NOMO-1 treated with dmso at 0.1 percent for 144 hours (cell line): Measurements from ENCODE around the gene SRXN1.

Experiments used
- DNase-seq: peaks from one replicate; lab custom pipeline; 2025; ENCODE audit not compliant: unreplicated experiment; lab: John Stamatoyannopoulos, UW

SRXN1 gene

DNA sequence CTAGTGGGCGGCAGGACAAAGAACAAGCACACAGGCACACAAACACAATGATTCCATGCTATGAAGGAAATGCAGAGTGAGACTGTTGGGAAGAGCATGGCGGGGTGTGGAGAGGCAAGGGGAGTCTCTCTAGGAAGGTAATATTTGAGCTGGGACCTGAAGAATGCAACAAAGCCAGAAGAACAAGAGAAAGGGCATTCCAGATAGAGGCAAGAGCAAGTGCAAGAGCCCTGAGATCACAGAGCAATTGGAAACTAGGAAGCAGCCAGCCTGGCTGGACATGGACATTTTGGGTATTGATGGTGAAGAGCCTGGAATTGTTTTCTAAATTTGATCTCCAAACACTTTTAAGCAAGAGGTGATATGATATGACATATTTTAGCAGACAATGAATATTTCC, 15.4 kb downstream of the SRXN1 start:
- DNase-seq = no peak

DNA sequence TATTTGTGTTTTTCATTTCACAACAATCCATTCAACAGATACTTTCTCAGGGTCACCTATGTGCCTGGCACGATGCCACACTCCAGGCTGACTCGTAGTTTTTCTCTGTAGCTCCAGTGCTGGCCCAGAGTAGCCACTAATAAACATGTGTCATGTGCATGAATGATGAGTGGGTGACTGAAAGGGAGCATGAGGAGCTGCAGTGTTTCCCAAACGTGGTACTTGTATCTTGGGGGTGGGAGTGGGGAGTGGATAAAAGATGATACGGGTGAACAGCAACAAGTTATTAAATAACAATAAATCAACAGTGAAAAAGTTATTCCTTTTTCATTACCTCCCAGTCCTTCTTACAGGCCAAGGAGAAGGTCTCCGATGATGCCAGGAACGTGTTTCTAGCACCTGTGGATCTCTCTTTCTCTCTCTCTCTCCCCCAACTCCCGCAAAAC, 17.1 kb downstream of the SRXN1 start:
- DNase-seq = no peak

DNA sequence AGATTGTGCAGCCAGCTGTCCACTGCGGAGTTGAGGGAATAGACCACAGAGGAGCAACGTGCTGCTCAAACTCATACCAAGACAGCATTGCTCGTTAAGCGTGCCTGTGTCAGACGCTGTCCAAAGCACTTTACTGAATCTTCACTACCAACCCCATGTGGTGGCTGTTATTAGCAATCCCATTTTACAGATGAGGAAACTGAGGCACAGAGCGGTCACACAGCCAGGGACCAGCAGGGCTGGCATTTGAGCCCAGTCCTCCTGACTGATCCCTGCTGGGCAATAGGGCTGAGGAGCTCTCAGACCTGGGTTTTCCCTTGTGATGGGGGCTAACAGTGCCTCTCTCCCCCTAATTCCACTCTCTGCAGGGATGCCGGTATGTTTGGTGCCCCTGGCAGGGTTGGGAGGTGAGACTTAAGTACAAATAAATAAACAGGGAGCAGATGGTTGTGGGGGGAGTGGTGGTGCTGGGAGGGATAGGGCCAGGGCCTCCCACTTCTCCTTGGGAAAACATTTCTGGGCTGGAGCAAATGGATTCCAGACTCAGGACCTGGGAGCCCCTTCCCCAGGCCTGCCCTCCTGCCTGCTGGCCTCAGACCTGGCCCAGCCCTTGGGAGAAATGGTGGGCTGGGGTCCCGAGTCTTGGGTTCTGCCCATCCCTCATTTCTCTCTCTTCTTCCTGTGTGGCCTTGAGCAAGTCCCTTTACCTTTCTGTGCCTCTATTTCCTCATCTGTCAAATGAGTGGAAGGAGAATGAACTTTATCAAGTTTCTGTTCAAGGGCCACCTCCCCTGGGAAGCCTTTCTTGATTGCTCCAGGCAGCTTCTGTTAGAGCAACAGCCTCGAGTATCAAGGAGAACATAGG, 17.7 kb downstream of the SRXN1 start:
- DNase-seq = no peak

DNA sequence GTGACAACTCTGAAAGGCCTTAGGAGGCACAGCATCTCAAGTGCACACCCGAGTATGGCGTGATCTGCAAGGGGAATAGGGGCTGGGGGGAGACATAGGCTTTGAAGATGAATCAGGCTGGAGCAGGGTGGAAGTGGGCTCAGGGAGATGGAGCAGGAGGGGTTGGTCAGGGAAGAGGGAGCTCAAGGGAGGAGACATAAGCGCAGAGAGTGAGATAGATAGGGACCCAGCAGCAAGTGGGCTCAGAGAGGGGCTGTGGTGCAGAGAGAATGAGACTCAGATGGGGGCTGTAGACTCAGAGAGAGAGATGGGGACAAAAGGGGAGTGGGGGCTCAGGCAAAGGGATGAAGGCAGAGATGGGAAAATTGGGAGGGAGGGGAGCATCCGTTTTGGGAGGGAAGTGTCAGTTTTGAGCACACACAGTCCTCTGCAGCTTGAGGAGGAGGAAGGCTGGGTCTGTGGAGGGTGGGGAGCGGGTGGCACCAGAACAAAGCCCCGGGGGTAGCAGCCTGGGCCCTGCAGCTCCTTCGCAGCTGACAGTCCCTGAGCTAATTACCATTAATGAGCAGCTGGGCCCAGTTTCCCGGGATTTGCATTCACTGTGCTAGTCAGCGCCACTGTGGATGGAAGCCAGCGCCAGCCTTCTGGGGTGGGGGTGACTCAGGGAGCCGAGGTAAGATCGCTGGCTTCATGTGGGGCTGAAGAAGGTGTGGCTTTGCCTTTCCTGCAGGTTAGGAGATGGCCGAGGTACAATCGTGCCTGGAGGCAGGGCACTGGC, 18.7 kb downstream of the SRXN1 start:
- DNase-seq = no peak

DNA sequence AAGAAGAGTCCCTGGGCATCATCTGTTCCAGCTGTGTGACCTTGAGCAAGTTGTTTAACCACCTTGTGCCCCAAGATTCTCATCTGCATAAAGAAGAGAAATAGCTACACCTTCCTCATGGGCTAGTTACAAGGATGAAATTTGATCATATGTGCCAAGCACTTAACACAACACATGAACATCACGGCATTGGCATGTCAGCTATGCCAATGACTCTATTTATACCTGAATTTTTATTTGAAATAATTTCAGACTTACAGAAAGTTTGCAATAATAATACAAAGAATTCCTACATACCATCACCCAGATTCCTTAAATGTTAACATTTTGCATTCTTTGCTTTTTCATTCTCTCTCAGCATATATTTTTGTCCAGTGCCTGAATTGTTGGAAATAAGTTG, 21.9 kb downstream of the SRXN1 start:
- DNase-seq = no peak

DNA sequence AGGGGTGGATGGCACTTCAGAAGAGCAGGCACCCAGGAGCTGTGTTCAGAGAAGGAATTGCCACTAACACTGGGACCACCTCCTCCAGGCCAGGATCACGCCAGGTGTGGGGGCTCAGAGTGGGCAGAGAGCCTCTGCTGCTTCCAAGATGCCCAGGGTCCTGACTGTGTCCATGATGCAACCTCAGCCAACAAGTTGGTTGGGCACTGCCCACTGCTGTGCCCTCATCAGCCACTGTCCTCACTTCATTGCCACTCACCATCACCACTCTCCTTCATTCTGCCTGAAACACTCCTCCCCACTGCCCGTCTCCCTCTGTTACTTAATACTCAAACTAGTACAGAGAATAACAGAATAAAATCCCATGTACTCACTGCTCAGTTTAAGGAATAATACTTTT, 26.4 kb downstream of the SRXN1 start:
- DNase-seq = no peak

DNA sequence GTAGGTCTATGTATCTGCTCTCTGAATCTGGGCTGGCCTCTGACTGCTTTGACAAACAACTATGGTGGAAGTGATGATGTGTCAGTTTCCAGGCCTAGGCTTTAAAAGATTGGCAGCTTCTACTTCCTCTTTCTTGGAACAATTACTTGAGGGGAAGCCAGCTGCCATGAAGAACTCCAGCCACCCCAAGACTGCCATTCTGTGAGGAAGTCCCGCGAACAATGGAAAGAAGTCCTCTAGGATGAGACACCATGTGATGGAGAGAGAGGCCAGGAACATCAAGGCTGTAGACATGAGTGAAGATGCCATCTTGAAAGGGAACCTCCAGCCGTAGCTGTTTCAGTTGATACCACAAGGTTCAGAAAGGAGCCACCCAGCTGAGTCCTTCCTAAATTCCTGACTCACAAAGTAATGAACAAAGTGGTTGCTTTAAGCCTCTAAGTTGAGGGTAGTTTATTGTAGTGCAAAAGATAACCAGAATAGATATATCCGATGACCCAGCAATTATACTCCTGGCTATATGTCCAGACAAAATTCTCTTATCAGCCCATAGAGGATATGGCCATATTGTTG, 27.6 kb downstream of the SRXN1 start:
- peak; percentile 25 for DNase-seq

DNA sequence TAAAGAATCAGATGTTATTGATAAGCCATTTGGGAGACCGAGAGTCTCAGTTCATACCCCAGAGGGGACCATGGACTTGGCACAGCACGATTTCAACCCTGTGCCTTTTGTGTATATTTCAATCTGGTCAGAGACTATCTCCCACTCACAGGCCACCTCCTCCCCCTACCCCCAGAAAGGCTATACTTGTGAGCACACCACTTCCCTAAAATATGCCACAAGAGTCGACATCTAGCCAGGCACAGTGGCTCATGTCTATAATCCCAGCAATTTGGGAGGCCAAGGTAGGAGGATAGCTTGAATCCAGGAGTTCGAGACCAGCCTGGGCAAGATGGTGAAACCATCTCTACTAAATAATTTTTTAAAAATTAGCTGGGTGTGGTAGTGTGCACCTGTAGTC, 29.3 kb downstream of the SRXN1 start:
- no peak for DNase-seq

DNA sequence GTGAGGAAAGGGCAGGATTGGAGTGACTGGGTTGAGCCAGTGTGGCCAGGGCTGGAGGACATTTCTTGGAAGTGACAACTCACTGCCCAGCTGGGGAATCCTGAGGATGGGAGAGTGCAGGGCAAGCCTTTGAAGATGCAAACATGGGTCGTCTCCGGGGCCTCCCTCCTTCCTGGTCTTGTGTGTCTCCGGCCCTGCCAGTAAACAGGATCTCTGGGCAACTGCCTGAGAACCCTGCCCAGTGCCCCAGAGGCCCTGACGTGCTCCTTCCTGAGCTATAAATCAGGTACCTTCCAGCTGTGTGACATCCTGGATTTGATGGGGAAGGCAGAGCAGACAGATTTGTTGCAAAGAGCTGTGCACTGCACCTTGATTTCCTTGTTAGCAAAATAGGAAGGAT, 30.0 kb downstream of the SRXN1 start:
- no peak for DNase-seq

DNA sequence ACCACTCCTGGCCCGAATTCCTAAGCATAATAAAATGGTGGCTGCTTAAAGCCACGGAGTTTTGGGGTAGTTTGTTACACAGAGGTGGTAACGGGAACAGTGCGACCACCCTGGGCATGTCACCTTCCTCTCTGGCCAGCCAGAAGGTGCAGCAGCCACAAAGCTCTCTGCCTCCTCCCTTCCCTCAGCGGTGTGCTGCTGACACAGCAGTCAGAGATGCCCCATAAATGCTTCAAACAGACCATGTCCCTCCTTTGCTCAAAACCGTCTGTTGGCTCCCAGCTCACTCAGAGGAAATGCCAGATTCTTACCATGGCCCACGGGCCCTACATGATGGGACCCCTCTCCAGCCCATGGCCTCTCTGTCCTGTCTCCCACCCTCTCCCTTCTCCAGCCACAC, 30.8 kb downstream of the SRXN1 start:
- DNase-seq = no peak

DNA sequence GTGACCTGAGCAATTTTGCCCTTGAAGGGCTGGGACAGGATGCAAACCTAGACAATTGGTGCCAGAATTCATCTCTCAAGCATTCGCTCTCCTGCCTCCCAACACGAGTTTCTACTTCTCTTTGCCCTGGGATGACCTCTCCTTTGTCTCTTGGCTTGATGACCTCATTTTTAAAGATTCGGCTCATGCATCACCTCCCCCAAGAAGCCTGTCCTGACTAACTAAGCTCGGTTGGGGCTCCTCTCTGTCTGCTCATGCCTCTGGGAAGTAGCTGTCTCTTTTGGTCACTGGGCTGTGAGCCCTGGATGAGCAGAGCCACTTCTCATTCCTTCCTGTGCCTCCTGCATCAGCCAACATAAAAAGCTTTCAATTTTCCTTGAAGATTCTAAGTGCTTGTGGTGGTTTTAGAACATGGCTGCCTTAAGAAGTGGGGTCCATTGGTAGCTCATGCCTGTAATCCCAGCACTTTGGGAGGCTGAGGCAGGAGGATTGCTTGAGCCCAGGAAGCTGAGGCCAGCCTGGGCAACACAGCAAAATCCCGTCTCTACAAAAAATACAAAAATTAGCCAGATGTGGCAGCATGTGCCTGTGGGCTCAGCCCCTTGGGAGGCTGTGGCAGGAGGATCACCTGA, 31.8 kb downstream of the SRXN1 start:
- DNase-seq = no peak

DNA sequence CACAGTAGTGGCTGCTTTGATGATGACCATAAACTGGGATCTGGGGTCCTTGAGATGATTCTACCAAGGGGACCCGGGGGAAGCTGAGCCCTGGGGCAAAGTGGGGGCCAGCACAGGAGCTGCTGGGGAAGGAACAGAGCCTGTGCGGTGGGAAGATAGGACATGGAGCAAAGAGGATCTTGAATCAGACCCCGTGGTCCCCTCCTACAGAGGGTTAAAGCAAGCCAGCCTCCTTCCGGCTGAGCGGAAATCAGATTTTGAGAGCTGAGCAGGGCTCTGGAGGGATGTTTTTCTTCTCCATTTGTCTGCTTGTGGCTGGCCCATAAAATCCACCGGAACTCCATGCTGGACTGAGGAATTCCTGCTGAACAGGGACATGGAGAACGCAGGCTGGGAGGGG, 32.8 kb downstream of the SRXN1 start:
- no peak for DNase-seq

DNA sequence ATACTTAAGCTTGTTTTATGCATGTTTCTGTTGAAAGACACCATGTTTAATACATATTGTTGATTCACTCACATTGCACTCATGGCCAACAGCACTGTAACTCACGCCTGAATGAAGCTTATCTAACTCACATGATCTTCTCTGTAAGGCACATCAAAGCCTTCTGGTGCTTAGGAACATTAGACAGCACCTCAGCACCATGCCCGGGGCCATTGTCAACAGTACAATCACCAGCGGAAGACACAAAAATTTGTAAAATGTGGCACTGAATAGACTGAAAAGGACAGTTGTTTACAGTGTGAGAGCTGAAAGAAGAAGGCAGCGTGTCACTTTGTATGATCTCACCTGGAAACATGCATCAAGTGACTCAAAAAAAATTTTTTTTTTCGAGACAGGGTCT, 34.0 kb downstream of the SRXN1 start:
- DNase-seq = no peak

DNA sequence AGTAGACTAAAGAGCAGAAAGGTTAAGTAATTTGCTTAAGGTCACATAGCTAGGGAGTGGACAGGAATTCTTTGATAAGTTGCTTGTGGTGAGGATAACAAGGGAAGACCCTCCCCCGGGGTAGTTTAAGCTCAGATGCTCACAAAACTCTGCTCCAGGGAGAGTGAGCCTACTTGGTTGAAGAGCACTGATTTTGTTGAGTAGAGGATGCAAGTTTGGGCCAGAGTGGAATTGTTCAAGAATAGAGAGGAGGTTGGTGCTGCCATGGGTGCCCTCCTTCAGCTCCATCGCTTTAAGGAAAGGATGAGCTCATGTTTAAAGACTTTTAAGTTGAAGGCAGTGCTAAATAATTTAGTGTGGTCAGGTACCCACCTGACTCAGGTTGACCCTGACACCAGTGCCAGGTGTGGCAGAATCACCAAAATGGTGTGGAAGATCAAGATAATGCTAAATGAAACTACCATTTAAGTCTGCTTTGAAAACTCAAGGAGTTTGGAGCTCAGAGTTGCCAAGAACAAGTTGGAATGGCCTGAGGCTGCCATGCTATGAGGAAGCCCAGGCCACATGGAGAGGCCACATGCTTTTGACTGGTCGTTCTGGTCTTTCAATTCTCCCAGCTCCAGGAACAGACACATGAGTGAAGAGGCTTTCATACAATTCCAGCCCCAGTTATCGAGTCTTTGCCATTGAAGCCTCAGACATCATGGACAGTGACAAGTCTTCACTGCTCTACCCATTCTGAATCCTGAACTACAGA, 34.9 kb downstream of the SRXN1 start:
- DNase-seq = no peak

DNA sequence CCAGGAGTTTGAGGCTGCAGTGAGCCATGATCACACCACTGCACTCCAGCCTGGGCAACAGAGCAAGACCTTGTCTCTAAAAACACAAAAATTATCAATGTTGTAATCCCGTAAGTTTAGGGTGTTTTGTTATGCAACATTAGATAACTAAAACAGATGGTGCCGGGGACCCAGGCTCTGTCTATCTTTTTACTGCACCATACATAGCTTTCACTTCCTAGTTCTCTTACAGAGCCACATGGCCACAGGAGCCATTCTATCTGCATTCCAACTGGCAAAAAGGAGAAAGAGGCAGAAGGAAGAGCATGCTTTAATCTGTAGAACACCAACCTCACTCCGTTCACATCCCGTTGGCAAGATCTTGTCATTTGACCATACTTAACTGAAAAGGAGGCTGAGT, 37.5 kb downstream of the SRXN1 start:
- DNase-seq = peak; percentile 79

DNA sequence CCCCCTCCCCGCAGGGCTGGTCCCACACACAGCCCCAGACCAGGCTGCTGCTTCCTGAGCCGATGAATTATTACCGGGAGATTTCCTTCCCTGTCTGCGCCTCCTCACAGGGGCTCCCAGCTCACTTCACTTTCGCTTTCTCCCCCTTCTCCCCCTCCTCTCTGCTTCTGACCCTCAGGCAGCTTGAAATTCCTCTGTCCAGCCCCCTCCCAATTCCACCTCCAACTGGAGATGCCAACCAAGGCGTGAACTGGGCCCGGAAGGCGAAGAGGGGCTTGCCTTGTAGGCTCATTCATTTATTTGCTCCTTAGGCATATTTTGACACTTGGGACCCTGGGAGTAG, 41.2 kb downstream of the SRXN1 start:
- no peak for DNase-seq

DNA sequence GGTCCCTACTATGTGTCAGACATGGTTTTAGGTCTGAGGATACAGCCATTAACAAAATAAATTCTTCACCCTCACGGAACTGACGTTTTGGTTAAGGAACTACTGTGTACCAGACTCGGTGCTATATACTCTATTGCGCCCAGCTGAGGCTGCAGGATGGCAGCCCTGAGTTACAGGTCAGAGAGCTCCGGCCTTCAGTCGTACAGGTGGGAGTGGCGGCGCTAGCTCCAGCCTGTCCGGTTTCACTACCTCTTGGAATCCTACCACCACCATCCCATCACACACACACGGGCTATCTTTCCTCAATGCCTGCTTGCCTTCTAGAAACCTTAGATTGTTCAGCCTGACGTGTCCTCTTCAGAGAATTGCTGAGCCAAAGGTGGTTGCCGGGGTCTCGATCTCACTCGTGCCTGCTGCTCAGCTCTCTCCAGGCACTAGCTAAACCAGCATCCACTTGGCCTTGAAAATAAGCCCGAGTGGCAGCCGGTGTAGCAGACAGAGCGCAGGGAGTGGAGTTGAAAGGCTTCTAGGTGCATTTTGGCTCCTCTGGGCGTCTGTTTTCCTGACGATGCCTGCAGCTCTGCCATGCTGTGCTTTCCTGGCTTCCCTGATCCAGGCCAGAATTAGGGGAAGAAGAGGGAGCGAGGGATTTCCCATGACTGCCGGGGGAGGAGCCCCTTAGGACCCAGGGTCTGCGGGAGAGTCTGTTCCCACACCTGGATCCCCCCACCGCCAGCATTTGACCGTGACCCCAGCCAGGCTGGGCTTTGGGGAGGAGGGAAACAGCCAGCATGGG, 41.8 kb downstream of the SRXN1 start:
- DNase-seq = no peak

DNA sequence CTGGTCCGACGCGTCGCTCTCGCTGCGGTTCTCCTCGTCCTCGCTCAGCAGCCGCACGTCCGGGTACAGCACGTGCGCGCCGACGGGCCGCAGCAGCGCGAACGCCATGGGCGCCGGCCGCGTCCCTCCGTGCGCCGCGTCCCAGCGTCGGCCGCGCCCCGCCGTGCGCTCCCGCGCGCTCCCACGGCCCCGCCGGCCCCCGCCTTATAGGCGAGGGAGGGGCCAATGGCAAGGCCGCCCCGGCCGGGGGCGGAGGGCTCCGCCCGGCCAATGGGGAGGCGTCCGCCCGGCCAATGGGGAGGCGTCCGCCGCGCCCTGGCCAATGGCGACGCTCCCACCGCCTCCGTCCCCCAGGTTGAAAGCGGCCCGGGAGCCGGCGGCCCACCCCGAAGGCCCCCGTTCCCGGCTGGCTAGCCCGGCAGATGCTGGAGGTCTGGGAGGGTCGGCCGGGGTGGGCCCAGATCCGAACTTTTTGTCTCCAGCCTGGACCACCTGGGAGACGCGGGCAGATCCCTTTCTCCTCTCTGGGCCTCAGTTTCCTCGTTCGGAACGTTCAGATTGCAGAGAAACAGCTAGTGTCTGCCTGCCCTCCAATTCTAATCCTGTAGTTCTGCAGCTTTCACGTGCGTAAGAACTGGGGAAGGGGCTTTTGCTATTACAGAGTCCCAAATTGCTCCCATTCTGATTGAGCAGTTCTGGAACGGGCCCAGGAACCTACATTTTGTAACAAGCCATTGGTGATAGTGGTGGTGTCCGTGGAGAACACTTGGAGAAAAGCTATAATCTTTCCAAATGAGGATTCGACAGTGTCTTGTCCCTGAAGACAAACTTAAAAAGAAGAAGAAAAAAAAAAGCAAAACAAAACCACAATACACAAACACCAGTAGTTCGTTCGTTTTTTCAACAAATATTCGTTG, 42.6 kb downstream of the SRXN1 start, which contains the start of gene TCF15:
TSS of gene TCF15 (minus strand) at position 180 of the 917 bp plus-strand sequence. CDS start at position 108, 72 bp downstream.
- no peak for DNase-seq

DNA sequence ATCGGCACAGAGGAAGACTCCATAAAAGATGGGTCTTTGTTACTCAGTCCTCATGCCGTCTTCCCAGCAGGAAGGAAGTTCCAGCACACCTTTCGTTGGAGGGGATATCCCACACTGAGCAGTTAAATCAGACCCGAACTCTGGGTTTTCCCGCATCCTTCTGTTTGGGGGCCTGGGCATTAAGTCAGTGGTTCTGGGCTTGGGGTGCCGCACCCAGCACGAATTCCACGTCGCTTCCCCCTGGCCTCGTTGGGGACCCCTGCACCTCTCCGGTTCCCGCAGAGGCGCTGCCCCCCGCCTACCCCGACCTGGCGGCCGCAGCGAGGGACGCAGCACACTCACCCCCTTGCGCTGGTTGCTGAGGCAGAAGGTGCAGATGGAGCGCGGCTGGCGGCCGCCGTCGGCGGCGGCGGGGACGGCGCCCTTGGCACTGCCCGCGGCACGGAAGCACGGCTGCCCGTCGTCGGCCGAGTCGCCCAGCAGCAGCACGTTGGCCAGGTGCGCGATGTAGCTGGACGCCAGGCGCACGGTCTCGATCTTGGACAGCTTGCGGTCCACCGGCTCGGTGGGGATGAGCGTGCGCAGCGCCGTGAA, 43.5 kb downstream of the SRXN1 start:
- no peak for DNase-seq
